ENCODE measurements around the gene SULT1B1.
A peak's percentile ranks its signal among the peaks of the same experiment; 100 is the strongest.

Gene SULT1B1

GRCh38 chr4:69748173-69748572 lies 12.2 kb downstream of the SULT1B1 start:
- DNase-seq = no peak

- DNase-seq = no peak
Measured at GRCh38 chr4:69744157-69744478, 16.3 kb downstream of the SULT1B1 start.

- DNase-seq = no peak
Measured at GRCh38 chr4:69743476-69744156, 16.8 kb downstream of the SULT1B1 start.

GRCh38 chr4:69742596-69742995 lies 17.8 kb downstream of the SULT1B1 start:
- no peak for DNase-seq

- no peak for DNase-seq
Measured at GRCh38 chr4:69738872-69739271, 21.5 kb downstream of the SULT1B1 start.

GRCh38 chr4:69735119-69735518 lies 25.3 kb downstream of the SULT1B1 start:
- no peak for DNase-seq

- DNase-seq = no peak
Measured at GRCh38 chr4:69731847-69732246, 28.6 kb downstream of the SULT1B1 start.

GRCh38 chr4:69731241-69731640 lies 29.2 kb downstream of the SULT1B1 start:
- no peak for DNase-seq

GRCh38 chr4:69730002-69730401 lies 30.4 kb downstream of the SULT1B1 start:
- DNase-seq = no peak

GRCh38 chr4:69727926-69728325 lies 32.5 kb downstream of the SULT1B1 start:
- no peak for DNase-seq

- DNase-seq = no peak
Measured at GRCh38 chr4:69727426-69727825, 33.0 kb downstream of the SULT1B1 start.

- no peak for DNase-seq
Measured at GRCh38 chr4:69726971-69727370, 33.4 kb downstream of the SULT1B1 start.

GRCh38 chr4:69718396-69719271 lies 41.8 kb downstream of the SULT1B1 start:
- DNase-seq = no peak

GRCh38 chr4:69717778-69718177 lies 42.6 kb downstream of the SULT1B1 start:
- DNase-seq = no peak

GRCh38 chr4:69716654-69717053 lies 43.8 kb downstream of the SULT1B1 start:
- no peak for DNase-seq

GRCh38 chr4:69714086-69714485 lies 46.3 kb downstream of the SULT1B1 start:
- no peak for DNase-seq

GRCh38 chr4:69713593-69713992 lies 46.8 kb downstream of the SULT1B1 start:
- peak in 1 of 2 donors; percentile 28 for DNase-seq

- DNase-seq = no peak
Measured at GRCh38 chr4:69710580-69710979, 49.8 kb downstream of the SULT1B1 start.

GRCh38 chr4:69708211-69708610 lies 52.2 kb downstream of the SULT1B1 start:
- no peak for DNase-seq

GRCh38 chr4:69707807-69708206 lies 52.6 kb downstream of the SULT1B1 start:
- DNase-seq = no peak

- no peak for DNase-seq
Measured at GRCh38 chr4:69702201-69702600, 58.2 kb downstream of the SULT1B1 start.

GRCh38 chr4:69701696-69702095 lies 58.7 kb downstream of the SULT1B1 start:
- DNase-seq = no peak

- DNase-seq = no peak
Measured at GRCh38 chr4:69697536-69698242, 62.7 kb downstream of the SULT1B1 start.

GRCh38 chr4:69689599-69689998 lies 70.8 kb downstream of the SULT1B1 start:
- DNase-seq = peak in 1 of 2 donors; percentile 48
